CD4-positive, alpha-beta T cell treated with Interleukin-4 for 1 hour (primary cell): ENCODE results near the gene CASS4.

Experiments
- DNase-seq, 2 donors: peaks; one replicate each; pipeline ENCODE4 v3.0.0-alpha.2; 2020 to 2022

CASS4 gene

GRCh38 chr20:56423211-56423610, 11.2 kb downstream of the CASS4 start:
- DNase-seq = no peak

DNA sequence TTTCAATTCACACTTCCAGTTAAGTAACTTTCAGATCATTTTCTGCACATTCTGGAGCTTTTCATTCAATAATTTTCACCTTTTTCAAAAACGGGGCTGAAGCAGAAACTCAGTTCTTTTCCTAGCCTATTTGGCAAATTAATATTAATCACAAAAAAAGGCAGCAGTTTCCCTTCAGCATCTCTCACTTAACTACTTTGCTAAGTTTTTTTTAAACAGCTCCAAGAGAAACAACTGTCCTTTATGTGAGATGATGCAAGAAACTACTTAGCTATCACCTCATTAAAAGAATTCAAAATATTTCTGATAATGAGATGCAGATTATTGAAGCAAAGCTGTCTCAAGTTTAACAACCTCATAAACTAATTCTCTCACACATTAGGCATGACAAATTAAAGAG, 11.8 kb downstream of the CASS4 start:
- DNase-seq = no peak

DNA sequence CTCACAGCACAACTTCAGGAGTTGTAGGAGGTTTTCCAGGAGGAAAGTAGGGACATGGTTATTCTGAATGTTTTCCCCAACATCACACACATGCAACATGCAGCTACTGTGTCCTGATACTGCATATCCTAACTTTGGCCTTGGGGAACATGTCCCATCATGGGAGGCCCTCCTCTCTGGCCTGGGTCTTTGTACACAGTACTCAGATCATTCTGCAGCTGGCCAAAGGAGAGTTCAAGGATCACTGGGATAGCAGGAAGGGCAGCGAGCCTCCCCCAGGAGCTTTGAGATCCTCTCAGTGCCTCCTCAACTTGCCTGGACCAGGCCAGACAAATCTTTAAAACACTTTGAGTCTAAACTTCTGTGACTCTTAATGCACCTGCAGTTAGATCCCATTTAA, 12.9 kb downstream of the CASS4 start:
- no peak for DNase-seq

DNA sequence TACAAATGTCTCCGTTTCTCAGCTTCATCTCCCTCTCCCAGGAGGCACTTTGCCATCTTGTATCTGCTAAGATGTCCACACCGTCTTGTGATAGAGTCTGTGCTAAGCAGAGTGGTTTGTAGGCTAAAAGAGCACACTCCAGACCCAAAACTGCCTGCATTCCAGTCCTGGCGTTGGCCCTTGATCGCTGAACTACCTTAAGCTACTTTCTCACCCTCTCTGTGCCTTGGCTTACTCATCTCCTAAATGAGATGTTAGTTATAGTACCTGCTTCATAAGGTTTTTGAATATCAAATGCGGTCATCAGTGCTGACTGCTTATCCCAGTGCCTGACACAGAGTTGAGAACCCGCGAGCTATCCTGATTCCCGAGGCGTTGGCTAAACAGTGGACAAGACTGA, 14.0 kb downstream of the CASS4 start:
- DNase-seq = no peak

- DNase-seq = no peak
These were observed 14.9 kb downstream of the CASS4 start for GRCh38 chr20:56426926-56427325.

- DNase-seq = no peak
These were observed 15.7 kb downstream of the CASS4 start for GRCh38 chr20:56427797-56428196.

DNA sequence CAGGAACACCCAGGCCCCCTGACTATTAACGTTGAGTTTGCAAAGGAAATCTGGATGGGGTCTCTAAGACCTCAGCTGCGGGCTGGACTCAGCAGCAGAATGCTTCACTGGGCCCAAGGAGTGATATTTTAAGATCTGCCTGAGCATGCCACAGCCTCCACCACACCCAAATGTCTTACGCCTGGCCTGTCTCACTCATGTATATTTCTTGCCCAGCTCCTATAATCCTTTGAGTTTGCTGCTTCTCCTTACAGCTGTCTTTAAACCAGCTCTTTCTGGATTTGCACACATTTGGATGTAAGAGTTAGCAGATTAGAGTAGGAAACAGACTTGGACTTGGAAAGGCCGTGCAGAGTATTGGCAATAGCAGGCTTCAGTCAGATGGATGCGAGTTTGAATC, 16.4 kb downstream of the CASS4 start:
- no peak for DNase-seq

DNA sequence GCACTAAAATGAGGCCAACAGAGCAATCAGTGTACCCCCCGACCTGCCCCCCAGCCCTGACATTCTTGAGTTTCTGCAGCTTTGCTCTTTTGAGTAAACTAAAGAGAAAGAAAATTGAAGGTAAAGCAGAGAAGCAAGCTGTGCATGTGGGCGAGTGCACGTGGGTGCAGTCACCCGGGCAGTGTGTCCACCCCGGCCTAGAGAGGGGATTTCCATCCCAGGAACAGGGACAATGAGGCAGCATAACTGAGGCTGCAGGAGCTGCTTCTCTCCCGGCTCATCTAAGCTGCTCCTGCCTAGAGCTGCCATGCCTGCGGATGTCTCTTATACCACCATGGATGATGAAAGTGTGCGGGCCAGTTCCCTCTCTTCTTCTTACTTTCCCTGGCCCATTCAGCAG, 16.8 kb downstream of the CASS4 start:
- DNase-seq = no peak

- DNase-seq = peak in 1 of 2 donors; percentile 19
These were observed 17.4 kb downstream of the CASS4 start for GRCh38 chr20:56429502-56429901.

GRCh38 chr20:56429941-56430340, 17.9 kb downstream of the CASS4 start:
- DNase-seq = no peak

- no peak for DNase-seq
These were observed 18.4 kb downstream of the CASS4 start for GRCh38 chr20:56430461-56430860.

GRCh38 chr20:56430957-56431356, 18.9 kb downstream of the CASS4 start:
- no peak for DNase-seq

DNA sequence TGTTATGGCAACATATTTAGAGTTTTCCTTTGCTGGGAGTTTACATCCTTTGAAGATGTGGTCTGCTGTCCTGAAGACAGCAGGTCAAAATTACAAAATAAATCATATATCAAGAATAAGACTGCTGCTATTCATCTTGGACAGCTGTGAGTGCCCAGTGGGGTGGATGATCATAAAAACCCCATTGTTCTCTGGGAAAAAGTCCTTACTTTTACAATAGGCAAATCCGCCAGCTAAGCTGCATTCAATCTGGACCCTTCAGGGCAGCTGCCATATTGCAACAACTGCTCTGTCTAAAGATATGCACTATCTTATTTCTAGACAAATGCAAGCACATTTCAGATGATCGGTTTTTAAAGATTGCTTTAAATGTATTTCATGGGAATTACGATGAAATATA, 19.4 kb downstream of the CASS4 start:
- DNase-seq = no peak

DNA sequence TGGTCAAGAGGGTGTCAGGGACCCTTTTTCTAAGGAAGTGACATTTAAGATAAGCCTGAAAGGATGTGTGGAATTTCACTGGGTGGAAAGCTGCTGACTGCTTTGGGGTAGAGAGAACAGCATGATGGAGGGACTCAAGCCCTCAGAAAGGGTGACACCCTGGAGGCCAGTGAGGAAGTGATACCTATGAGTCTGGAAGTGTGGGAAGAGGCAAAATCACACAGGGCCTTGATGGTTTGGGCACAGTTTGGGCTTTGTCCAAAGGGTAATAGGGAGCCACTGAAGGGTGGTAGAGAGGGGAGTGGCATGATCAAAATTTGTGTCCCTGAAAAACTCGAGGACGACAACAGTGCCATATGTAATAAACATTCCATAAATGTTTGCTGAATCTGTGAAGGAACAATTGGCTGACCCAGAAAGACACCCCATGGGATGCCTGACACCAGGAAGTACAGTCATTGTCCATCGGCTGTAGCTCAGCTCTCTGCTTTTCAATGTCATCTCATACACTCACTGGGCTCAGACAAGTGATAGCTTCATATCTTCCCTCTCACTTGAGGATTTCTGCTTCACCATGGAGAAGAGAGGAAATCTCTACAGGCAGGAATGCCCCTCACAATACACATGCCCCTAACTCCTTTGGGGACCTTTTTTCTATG, 21.3 kb downstream of the CASS4 start:
- no peak for DNase-seq

- peak in 1 of 2 donors; percentile 52 for DNase-seq
These were observed 21.8 kb downstream of the CASS4 start for GRCh38 chr20:56433880-56434255.

- no peak for DNase-seq
These were observed 25.3 kb downstream of the CASS4 start for GRCh38 chr20:56437196-56437960.

GRCh38 chr20:56438284-56438683, 26.2 kb downstream of the CASS4 start:
- DNase-seq = no peak

GRCh38 chr20:56439771-56440291, 27.8 kb downstream of the CASS4 start:
- no peak for DNase-seq

GRCh38 chr20:56440346-56441007, 28.4 kb downstream of the CASS4 start:
- peak; percentile 50 to 74 for DNase-seq

DNA sequence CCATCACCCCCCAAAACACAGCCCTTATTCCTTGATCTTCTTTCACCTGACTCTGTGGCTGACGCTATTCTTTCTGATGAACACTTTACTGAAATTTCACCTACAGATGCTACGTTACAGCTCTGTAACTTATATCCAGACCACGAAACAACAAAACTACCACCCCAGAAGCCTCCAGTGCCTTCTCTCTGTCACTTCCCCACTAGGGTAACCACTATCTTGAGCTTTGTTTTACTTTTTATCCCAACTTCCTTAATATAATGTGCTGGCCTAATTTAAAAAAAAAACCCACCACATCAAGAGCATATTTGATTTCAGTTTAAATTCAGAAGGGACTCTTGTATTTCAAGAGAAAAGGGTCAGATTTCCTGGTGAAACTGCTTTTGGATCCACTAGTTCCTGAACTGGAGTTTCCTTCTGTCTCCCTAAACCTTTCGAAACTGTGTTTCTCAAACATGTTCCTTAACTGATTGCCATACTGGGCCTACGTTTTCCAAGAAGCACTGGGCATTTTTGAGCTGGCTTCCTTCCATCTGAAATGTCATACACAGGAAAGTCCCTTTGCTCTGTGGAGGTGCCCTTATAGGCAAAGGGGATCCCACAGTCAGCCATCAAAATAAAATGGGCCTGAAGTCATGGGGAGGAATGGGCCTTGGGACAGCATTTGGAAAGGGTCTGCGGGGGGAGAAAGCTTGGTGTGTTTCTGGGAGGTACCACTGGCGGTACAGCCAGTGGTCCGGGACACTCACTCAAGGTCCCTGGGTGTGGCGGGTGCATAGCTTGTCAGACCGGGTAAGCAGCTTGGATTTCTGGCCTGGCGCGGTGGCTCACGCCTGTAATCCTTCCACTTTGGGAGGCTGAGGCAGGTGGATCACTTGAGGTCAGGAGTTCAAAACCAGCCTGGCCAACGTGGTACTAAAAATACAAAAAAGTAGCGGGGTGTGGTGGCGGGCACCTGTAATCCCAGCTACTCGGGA, 30.6 kb downstream of the CASS4 start:
- DNase-seq = peak in 1 of 2 donors; percentile 25

DNA sequence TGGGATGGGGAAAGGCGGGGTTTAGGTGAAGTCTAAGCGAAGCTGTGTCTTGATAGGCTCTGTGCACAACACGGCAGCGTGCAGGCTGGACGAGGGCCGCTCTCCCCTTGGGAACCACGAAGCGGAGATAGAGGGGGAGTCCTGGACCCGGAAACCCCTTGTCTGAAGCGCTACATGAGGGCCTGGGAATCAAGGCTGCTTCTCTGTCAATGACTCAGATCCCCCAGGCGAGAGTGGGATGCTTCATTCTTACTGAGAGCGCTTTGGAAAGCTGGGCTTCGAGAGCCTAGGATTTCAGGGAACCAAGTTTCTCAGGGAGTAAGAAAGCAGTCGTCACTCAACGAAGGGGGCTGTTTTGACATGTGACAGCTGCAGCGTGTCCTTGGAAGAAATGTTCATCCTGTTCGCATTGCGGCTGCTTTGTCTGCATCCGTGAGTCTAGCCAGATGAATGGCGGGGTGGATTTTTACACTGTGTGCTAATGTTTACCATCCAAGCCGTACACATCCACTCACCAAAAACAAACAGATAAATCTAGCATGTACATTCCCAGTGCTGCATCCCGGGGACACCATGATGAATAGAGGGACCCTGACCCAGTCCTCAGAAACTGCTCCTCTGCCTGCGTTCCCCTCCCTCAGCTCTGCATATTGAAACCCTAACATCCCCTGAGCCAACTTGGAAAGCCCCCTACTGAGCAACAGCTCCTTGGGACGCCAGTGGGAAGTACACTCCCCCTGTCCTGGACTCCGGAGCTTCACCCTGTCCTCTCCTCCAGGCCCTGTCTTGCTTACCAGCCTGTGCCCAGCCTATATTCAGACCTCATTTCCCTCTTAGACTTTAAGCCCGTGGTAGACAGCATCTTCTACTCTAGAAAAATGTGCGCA, 31.8 kb downstream of the CASS4 start:
- DNase-seq = no peak

- DNase-seq = no peak
These were observed 33.1 kb downstream of the CASS4 start for GRCh38 chr20:56445130-56445529.
